HPDE6-E6E7 (cell line): ENCODE measurements around the gene TEN1.
"Not testable (repeated sequence)": the region's sequence is repeated elsewhere in the genome, so short reads cannot be mapped to it uniquely, and the experiment has no call there.

Experiments
- DNase-seq: peaks from one replicate; pipeline ENCODE4 v3.0.0; 2011; ENCODE audit warnings: missing footprints; ENCODE audit errors: extremely low spot score

TEN1 gene, protein sequence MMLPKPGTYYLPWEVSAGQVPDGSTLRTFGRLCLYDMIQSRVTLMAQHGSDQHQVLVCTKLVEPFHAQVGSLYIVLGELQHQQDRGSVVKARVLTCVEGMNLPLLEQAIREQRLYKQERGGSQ

DNA sequence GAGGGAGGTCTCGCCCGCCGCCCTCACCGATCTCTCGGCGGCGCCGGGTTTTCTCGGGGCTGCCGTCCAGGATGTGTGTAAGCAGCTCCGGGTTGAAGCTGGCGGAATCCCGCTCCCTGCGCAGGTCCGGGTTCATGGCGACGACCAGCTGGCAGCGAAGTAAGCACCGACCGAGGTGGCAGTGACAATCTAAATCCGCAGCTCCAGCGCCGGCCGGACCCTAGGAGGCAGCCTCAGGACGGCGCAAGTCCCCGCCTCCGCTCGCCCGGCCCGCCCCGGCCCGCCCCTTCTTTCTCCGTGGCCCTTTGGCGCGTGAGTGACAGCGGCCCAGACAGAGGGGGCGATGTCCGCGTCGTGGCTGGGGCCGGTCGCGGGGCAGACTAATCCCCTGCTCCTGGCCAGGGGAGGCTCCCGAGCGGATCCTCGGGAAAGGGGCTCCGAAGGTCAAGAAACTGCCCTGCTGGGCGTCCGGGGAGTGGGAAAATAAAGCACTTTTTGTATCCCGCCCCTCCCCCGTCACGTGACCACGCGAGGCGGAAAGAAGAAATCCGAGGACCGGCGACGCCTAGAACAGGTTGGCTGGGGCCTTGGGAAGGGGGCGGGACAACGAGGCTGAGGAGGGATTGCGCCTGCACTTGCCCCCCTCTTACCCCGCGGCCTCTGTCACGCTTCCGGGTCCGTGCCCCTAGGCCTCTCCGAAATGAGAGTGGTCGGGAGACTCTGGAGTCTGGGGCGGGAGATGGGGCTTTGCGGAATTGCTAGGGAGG is at the start of gene TEN1, which contains the start of gene ACOX1:
Gene TEN1 (plus strand): TSS at position 303 of the 767 bp plus-strand sequence. CDS start 6,953 bp downstream, outside the sequence.
Gene ACOX1 (minus strand): TSS at position 229 of the 767 bp plus-strand sequence. CDS start 93 bp downstream, at position 136.
- DNase-seq, result peak; percentile 92

DNA sequence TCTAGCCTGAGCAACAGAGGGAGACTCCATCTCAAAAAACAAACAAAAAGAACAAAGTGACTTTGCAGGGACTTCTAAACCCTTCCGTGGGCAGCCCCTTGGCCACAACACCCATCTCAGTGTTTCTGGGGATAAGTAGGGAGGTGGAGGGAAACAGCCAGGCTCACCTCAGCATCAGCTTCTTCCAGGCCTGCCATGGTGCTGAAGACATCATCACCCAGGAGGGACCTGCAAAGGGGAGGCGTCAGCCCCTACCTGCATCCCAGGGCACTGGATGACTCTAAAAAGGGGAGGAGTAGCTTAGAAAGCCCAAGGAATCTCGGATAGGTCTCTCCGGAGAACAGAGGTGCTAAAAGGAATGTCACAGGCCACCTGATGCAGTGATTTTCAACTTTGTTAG is 48.0 kb upstream of the TEN1 start:
- no peak for DNase-seq

DNA sequence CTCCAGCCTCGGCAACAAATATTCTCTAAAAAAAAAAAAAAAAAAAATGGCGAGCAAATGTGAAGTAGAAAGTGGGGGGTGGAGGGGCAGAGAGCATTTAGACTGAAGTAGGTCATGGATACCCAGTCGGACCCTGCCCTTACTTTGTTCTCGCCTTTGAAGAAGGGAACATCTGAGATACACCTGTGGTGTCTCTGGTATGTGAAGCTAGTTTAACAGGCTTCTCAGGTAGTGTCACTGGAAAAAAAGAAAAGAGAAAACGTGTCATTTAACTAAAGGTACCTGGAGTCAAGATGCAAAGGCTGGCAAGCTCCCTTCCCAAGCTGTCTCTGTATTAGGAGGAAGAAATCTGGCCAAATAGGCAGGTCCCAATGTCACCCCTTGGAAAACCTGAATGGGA is 46.2 kb upstream of the TEN1 start:
- no peak for DNase-seq

DNA sequence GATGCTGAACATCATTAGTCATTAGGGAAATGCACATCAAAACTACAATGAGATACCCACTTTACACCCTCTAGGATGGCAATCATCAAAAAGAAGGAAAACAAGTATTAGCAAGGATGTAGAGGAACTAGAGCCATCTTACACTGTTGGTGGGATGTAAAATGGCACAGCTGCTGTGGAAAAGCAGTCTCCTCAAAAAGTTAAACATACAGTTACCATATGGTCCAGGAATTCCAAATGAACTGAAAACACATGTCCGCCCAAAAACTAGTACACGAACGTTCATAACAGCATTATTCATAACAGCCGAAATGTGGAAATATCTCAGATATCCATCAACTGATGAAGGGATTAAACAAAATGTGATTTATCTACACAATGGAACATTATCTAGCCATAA is 45.2 kb upstream of the TEN1 start:
- DNase-seq, result no peak

DNA sequence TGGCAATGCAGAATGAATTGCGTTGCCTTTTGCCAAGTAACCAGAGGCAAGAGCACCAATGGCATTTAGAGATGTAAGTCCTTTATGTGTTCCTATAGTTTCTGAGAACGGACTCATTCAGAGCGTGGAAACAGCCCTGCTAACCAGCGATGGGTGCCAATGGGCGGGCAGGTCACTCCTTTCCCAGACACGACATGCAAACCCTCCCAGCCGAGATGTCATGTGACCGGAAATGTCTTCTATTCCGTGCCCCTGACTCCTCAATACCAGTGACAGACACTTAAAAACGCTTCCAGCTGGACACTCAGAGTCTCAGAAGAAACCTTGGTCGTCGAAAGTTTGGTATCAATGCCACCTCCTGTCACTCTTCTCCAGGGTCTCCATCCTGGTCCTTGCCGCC is 41.4 kb upstream of the TEN1 start:
- no peak for DNase-seq

DNA sequence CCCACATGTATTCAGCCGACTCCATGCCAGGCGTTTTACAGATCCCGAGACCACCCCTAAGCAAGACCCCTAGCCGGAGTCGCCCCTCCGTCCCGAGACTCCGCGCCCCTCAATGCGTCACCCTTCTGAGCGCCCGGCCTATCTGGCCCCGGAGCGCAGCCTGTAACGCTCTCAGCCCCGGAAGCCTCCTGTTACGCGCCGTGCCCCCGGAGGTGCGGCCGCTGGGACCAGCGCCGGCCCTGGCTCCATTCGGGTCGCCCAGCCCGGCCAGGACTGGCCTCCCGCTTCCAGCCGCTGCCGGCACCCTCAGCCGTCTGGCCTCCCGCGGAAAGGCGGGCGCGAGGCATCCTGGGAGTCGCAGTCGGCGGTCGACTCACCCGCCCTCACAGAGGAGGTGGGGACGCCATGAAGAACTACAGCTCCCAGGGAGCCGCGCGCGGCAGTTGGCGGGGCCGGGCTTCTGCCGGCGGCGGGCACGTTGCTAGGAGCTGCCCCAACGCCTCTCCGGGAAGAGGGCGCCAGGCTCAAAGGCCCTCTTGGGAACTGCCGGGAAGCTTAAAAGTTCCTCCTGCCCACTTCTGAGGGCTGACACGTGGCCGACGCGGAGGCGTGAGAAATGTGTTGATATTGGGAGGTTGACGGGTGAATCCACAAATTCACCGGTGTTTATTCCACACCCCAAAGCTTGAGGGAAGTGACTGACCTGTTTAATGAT is 38.2 kb upstream of the TEN1 start, which contains the start of gene FBF1:
Gene FBF1 (minus strand): TSS at position 316 of the 715 bp plus-strand sequence. CDS start 2,893 bp downstream, outside the sequence.
- DNase-seq, result peak; percentile 100

DNA sequence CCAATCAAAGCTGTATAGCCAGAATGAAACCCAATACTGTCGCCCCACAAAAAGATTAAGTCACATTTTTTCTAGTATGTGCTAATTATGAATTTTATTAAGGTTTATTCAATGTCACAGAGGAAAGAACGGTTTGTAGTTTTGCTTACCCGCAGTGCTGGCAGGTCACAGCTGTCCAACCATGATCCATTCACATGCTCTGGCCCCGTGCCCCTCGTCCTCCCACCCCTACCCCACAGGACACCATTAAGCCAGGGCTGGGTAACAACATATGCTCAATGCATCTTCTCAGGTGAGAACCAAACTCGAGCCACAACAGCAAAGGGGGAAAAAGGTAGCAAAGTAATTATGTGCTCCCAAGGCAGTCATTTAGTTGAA is 37.6 kb upstream of the TEN1 start:
- DNase-seq, result no peak

DNA sequence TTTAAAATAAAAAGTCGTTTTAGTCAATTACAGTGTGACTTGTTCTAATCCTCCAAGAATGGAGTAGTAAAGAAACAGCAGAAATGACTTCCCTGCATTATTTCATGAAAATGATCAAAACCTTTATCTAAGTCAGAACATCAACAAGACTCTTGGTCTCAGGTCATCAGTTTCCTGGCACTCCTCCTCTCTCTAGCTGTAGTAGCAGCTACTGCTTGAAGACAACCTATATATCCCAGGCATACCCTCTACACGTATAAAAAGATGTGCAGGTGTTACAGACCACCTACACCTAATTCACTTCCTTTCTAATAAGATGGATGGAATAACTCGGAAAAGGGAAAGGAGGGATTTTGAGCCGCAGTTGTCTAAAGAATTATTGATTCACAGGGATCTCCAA is 36.6 kb upstream of the TEN1 start:
- no peak for DNase-seq

DNA sequence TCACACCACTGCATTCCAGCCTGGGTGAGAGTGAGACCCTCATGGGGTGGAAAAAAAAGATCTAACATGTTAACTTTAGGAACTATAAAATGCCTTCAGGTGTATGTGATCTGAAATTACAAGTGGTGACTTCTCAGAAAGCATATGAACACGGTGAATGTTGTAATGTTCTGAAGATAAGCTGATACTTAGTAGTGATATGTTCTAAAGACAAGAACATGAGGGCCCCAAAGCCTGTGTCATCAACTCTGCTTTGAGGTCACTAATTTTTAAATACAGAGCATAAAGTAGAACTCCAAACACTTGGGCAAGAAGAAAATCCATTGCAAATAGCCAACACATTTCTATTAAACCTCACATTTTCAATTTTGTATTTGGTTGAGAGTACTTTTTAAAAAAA is 35.5 kb upstream of the TEN1 start:
- DNase-seq, result no peak

DNA sequence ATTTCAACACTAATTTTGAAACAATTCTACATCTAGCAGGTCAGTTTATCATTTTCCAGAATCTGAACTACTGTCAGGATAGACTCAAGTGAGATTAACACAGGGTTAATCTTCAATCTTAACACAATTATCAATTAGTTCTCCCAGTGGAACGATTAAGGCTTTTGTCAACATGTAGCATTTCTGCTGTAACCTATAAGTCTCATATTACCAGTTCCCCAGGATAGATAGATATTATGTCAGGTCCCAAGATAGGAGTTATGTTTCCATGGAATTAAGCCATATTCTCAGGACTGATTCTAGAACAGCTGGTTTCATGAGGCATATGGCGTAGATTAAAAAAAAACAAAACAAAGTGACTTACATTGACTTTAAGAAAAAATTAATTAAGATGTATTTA is 33.8 kb upstream of the TEN1 start:
- DNase-seq, result no peak

DNA sequence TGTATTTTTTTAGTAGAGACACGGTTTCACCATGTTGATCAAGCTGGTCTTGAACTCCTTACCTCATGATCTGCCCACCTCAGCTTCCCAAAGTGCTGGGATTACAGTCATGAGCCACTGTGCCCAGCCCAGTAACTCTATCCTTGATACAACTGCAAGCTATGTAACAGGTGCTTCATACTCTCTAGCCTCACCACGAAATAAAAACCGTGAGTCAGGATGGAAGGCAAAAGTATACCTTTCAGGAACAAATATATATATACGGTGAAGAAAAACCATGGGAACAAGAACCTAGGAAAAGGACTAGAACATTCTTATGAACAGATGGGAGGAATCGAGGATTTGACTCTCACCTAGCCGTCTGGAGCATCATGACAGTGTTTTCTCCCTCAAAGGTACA is 28.6 kb upstream of the TEN1 start:
- no peak for DNase-seq

DNA sequence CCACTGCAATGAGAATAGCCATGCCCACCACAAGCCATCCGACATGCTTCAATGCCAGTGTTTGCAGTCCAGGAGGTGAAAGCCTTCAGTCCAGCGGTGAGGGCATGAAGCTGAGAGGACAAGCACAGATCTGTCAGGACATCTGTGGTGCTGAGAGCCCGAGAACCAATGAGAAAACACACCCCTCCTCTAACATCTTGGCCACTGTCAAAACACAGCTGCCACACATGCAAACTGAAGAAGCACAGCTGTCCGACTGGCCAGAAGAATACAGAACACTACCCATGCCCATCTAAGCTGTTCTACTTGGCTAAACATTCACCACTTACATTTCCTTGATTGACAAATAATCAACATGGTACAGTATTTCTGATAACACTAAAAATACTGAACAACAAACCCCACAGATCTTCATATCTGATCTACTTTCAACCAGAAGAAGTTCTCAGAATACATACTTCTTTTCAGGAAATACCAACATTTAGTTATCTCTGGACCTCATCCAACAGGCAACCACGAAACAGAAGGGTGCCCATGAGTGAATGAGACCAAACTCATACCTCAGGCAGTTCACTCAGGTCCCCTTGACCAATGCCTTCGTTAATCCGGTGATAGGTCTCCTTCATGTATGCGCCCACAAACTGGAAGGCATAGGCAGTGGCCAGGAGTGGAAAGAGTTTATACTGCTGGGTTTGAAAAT is 28.0 kb upstream of the TEN1 start:
- no peak for DNase-seq

DNA sequence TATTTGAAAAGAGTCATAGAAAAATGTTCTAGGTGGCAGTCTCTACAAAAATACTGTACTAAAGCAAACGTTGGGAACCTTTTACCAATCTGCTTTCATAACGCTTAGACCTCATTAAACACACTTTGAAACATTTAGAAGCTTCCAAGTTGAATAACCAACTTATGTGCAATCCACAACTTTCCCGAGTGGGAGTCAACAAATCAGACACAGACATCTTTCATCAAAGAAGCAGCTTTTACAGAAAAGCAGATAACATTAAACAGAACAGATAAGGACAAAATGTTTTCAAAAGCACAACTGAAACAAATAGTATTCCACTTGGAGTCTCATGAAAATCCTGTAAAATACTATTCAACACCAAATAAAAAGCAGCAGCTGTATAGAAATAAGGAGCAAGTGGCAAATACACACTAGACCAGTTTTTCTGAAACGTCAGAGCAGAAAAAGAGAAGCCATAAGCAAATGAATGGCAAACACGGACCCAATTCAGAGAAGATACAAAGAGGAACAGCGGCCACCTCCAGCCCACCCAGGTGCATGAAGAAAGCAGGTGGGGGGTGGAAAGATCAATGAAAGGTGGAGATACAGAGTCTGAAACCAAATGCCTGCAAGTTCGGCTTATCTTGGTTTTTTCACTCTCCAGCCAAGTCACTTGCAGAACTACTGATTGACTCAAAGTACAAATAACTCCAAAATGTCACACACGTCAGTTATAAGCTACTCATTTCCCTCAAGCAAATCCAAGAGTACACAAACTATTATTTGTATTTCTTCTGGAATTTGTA is 19.8 kb upstream of the TEN1 start:
- DNase-seq, result no peak

DNA sequence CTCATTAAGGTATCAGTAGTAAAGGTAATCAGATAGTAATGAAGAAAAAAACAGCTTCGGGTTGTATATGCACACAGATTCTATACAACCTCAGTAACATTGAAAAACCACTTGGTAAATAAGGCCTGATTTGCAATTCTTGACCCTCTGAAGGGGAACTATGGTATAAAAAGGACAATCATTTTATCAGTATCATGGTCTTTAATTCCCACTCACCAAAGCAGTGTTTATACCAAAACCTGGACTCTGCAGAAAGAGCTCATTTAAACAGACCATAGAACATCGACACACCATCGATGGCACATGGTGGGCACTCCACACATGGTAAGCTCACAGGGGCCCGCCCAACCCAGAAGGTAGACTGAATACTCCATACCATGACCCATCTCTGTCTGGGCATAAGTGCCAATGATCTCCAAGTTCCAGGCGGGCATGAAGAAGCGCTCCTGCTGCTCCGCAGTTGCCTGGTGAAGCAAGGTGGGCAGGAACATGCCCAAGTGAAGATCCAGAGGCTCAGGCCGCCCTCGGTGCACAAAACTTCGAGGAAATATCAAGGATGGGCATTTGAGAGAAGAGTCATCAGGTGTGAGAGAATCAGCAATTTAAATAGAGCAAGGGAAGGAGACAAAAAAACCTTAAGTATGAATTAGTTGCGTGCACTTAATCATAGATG is 19.1 kb upstream of the TEN1 start:
- no peak for DNase-seq

DNA sequence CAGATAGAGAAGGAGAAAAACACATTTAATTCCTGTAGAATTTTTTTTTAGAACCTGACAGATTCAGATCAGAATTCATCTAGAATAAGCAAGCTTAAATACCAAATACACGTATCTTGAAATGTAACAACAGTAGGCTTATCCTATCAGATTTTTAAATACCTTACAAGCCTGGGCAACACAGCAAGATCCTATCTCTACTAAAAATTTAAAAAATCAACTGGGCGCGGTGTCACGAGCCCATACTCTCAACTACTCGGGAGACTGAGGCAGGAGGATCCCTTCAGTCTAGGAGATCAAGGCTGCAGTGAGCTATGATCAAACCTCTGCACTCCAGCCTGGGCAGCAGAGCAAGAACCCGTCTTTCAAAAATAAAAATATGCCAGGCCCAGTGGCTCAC is 13.6 kb upstream of the TEN1 start:
- no peak for DNase-seq

DNA sequence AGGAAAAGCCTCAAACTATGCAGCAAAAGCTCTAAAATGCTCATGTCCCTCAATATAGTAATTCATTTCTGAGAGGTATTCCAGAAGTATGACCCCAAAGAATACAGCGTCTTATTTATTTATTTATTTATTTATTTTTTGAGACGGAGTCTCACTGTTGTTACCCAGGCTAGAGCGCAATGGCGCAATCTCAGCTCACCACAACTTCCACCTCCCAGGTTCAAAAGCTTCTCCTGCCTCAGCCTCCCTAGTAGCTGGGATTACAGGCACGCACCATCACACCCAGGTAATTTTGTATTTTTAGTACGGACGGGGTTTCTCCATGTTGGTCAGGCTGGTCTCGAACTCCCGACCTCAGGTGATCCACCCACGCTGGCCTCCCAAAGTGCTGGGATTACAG is 10.0 kb upstream of the TEN1 start:
- not testable (repeated sequence) for DNase-seq

DNA sequence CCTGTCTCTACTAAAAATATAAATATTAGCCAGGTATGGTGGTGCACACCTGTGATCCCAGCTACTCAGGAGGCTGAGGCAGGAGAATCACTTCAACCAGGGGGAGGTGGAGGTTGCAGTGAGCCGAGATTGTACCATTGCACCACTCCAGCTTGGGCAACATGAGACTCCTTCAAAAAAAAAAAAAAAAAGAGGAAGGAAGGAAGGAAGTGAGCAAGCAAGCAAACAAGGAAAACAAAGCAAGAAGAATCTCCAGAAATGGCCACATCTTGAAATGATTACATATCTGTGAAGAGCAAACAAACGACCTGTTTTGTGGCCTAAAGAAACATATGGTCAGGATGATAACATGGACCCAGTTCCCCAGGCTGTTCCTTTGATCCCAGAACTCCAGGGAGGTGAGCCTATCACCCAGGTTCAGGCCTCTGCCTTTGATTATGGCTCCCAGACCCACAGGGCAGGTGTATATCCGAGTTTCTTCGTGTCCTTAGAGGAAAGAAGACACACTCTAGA is 9.0 kb upstream of the TEN1 start:
- DNase-seq, result no peak

DNA sequence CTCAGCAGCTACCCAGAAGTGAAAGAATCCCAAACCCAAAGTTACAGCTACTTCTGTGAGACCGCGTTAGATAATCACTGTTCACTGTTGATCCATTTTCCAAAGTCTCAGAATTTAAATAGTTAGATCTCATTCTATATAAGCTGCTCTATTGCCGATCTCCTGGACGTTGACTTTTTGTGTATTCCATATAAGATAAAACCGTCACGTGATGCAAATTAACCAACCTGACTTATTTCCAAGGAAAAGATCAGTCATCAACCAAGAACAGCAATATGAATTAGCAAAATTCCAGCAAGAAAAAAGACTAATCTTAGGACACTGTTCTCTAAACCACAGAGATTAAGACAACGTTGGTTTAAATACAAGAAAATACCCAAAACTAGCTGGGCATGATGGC is 8.4 kb upstream of the TEN1 start:
- DNase-seq, result no peak

DNA sequence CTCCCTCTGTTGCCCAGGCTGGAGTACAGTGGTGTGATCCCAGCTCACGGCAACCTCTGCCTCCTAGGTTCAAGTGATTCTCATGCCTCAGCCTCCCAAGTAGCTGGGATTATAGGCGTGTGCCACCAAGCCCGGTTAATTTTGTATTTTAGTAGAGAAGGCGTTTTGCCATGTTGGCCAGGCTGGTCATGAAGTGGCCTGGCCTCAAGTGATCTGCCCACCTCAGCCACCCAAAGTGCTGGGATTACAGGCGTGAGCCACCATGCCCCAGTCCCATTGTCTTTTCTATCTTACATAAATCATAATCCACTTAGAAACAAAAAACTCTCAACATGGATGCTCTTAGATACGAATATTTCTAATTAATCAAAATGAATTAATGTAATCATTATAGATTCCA is 3.9 kb upstream of the TEN1 start:
- not testable (repeated sequence) for DNase-seq

DNA sequence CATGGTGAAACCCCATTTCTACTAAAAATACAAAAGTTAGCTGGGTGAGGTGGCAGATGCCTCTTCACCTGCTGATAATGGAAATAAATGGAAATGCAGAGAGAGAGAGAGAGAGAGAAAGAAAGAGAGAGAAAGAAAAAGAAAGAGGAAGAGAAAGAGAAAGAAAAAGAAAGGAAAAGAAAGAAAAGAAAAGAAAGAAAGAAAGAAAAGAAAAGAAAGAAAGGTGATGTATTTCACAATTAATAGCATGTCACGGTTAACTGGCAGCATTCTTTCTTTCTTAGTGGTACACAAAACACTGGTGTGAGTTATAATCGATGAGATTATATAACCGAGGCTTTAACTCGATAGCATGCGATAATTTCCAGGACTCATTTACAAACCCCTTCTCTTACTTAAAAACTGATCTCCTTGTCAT is 3.3 kb upstream of the TEN1 start:
- DNase-seq, result no peak
